ENCODE measurements around the gene SLC25A43. TPM values are rescaled to one million over a fixed set of nuclear protein-coding genes. Genes with fewer than 3 reads are reported as not detected.
"Not testable (repeated sequence)": the region's sequence is repeated elsewhere in the genome, so short reads cannot be mapped to it uniquely, and the experiment has no call there.

Gene SLC25A43
- total and polyA plus RNA-seq, 4 donors, result 3.6 to 18.7 (median 13.6) TPM

DNA sequence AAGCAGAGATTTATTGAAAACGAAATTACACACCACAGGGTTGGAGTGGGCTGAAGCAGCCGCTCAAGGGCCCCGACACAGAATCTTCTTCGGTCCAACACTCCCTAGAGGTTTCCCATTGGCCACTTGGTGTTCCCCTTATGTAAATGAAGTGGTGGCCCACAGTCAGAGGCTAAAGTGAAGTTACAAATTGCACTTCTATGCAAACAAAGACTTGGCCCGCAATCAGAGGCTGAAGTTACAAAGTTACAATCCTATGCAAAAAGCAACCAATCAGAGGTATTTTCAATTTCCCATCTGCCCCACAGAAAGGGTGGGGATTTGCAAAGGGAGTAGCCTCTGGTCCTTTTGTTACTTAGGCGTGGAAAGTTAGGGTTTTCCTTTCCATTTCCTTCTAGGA lies 35.7 kb upstream of the SLC25A43 start:
- peaks cover 0 to 2% (median 0%) of the 10 kb centered on the region in 4 donors for H3K9me3 ChIP-seq (ENCODE audit: control insufficient read depth in 4 of 4, insufficient read depth in 3 of 4, low read length in 3 of 4)
- no peak overlapping the region for H3K27ac ChIP-seq (ENCODE audit: low read depth in 1 of 2, low read length in 1 of 2)
- ATAC-seq (ENCODE audit: insufficient read depth, low FRiP score) (no peak), DNase-seq (no peak)
- WGBS, 2 donors, result 76 to 79% methylated on average over 6 of the region's 6 CpGs
- H3K4me1 ChIP-seq (ENCODE audit: control insufficient read depth in 5 of 5, insufficient read depth in 5 of 5, low read length in 5 of 5), result peaks cover 0 to 2% (median 0%) of the 10 kb centered on the region in 5 donors
- no peaks in the 10 kb centered on the region for H3K27me3 ChIP-seq (ENCODE audit: control insufficient read depth in 3 of 3, insufficient read depth in 3 of 3, low read length in 2 of 3)
- no peak overlapping the region for H3K9ac ChIP-seq (ENCODE audit: insufficient read depth in 1 of 2, low read length in 2 of 2)
- TF ChIP-seq, protein P1, sequence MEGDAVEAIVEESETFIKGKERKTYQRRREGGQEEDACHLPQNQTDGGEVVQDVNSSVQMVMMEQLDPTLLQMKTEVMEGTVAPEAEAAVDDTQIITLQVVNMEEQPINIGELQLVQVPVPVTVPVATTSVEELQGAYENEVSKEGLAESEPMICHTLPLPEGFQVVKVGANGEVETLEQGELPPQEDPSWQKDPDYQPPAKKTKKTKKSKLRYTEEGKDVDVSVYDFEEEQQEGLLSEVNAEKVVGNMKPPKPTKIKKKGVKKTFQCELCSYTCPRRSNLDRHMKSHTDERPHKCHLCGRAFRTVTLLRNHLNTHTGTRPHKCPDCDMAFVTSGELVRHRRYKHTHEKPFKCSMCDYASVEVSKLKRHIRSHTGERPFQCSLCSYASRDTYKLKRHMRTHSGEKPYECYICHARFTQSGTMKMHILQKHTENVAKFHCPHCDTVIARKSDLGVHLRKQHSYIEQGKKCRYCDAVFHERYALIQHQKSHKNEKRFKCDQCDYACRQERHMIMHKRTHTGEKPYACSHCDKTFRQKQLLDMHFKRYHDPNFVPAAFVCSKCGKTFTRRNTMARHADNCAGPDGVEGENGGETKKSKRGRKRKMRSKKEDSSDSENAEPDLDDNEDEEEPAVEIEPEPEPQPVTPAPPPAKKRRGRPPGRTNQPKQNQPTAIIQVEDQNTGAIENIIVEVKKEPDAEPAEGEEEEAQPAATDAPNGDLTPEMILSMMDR (IDR thresholded peaks at IDR 0.05; ENCODE audit: control extremely low read depth, extremely low read depth), result no peak
- no peaks in the 10 kb centered on the region for H3K36me3 ChIP-seq (ENCODE audit: control insufficient read depth in 4 of 4, insufficient read depth in 4 of 4, low read length in 4 of 4)
- H3K4me3 ChIP-seq, result no peak overlapping the region

DNA sequence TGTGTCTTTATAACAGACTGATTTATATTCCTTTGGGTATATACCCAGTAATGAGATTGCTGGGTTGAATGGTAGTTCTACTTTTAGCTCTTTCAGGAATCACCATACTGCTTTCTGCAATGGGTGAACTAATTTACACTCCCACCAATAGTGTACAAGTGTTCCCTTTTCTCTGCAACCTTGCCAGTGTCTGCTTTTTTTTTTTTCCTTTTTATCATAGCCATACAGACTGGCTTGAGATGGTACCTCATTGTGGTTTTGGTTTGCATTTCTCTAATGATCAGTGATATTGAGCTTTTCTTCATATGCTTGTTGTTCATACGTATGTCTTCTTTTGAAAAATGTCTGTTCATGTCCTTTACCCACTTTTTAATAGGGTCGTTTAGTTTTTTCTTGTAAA lies 27.3 kb upstream of the SLC25A43 start:
- not testable (repeated sequence) for H3K9me3 ChIP-seq (ENCODE audit: control insufficient read depth in 4 of 4, insufficient read depth in 3 of 4, low read length in 3 of 4); H3K4me1 ChIP-seq (ENCODE audit: control insufficient read depth in 5 of 5, insufficient read depth in 5 of 5, low read length in 5 of 5); H3K4me3 ChIP-seq; H3K36me3 ChIP-seq (ENCODE audit: control insufficient read depth in 4 of 4, insufficient read depth in 4 of 4, low read length in 4 of 4); H3K27ac ChIP-seq (ENCODE audit: low read depth in 1 of 2, low read length in 1 of 2); ATAC-seq (ENCODE audit: insufficient read depth, low FRiP score); DNase-seq; H3K9ac ChIP-seq (ENCODE audit: insufficient read depth in 1 of 2, low read length in 2 of 2); H3K27me3 ChIP-seq (ENCODE audit: control insufficient read depth in 3 of 3, insufficient read depth in 3 of 3, low read length in 2 of 3)
- 66 to 75% methylated on average over 2 of the region's 2 CpGs for WGBS, 2 donors

DNA sequence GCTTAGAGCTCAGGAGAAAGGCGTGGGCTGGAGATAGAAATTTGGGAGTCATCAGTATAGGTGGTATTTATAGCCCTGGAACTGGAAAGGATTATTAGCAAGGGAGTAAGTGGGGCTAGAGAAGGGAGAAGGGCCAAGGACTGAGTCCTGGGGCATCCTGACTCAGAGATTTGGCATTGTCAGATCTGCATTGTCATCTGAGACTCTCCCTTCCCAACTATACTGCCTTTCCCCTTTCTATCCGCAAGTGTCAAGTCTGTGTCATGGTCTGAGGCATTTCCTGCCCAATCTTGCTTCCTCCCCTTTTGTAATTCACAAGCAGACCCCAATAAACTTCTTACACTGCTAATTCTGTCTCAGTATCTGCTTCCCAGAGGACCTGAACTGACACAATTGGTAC lies 24.4 kb upstream of the SLC25A43 start:
- 60 to 88% methylated on average over 1 to 2 of the region's 2 CpGs for WGBS, 2 donors
- TF ChIP-seq, protein P1 (IDR thresholded peaks at IDR 0.05; ENCODE audit: control extremely low read depth, extremely low read depth), result no peak
- ATAC-seq (ENCODE audit: insufficient read depth, low FRiP score), result no peak

DNA sequence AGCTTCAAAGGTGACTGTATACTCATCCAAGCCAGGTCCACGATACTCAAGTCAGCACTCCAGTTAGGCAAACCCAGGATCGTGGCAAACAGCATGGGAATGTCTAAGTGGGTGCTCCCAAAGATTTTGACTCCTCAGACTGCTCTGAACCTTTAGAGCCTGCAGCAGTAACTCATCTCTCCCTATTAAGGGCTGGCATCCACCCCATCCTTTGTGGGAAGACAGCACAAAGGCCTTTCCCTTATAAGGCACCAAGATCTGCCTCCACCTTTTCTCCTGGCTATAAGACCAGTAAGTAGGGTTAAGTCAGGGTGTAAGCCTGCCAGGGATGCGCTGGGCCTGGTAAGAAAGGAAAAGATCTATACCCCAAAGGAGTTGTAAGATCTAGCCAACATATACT lies 23.6 kb upstream of the SLC25A43 start:
- no peaks in the 10 kb centered on the region for H3K27me3 ChIP-seq (ENCODE audit: control insufficient read depth in 3 of 3, insufficient read depth in 3 of 3, low read length in 2 of 3)

More for the DNA sequence above, 24.4 kb upstream of the SLC25A43 start:
- no peaks in the 10 kb centered on the region for H3K4me1 ChIP-seq (ENCODE audit: control insufficient read depth in 5 of 5, insufficient read depth in 5 of 5, low read length in 5 of 5)
- no peak for DNase-seq
- no peaks in the 10 kb centered on the region for H3K27me3 ChIP-seq (ENCODE audit: control insufficient read depth in 3 of 3, insufficient read depth in 3 of 3, low read length in 2 of 3)
- H3K4me3 ChIP-seq, result no peak overlapping the region
- no peak overlapping the region for H3K9ac ChIP-seq (ENCODE audit: insufficient read depth in 1 of 2, low read length in 2 of 2)
- H3K27ac ChIP-seq (ENCODE audit: low read depth in 1 of 2, low read length in 1 of 2), result no peak overlapping the region
- no peaks in the 10 kb centered on the region for H3K36me3 ChIP-seq (ENCODE audit: control insufficient read depth in 4 of 4, insufficient read depth in 4 of 4, low read length in 4 of 4)
- H3K9me3 ChIP-seq (ENCODE audit: control insufficient read depth in 4 of 4, insufficient read depth in 3 of 4, low read length in 3 of 4), result no peaks in the 10 kb centered on the region

More for the DNA sequence above, 23.6 kb upstream of the SLC25A43 start:
- Histone ChIP-seq H3K4me1 (ENCODE audit: control insufficient read depth in 5 of 5, insufficient read depth in 5 of 5, low read length in 5 of 5) (no peaks in the 10 kb centered on the region), H3K4me3 (no peak overlapping the region), H3K9ac (ENCODE audit: insufficient read depth in 1 of 2, low read length in 2 of 2) (no peak overlapping the region), H3K9me3 (ENCODE audit: control insufficient read depth in 4 of 4, insufficient read depth in 3 of 4, low read length in 3 of 4) (no peaks in the 10 kb centered on the region), H3K27ac (ENCODE audit: low read depth in 1 of 2, low read length in 1 of 2) (no peak overlapping the region), H3K36me3 (ENCODE audit: control insufficient read depth in 4 of 4, insufficient read depth in 4 of 4, low read length in 4 of 4) (no peaks in the 10 kb centered on the region)
- WGBS, 2 donors, result 60 to 92% methylated on average over 3 of the region's 3 CpGs
- ATAC-seq (ENCODE audit: insufficient read depth, low FRiP score), result no peak
- TF ChIP-seq, protein P1 (IDR thresholded peaks at IDR 0.05; ENCODE audit: control extremely low read depth, extremely low read depth), result no peak
- DNase-seq, result no peak

Measured in lung (tissue), 12 donors.